Osteocyte (in vitro differentiated cells): ENCODE measurements around the gene INPP5J. TPM values are rescaled to one million over a fixed set of nuclear protein-coding genes. Genes with fewer than 3 reads are reported as not detected.

Source experiments
- DNase-seq: peaks from one replicate; pipeline ENCODE4 v3.0.0; 2021; ENCODE audit warnings: mixed read lengths; ENCODE audit not compliant: unreplicated experiment; ENCODE audit errors: extremely low spot score
- H3K27ac Mint-ChIP-seq: one replicate; pipeline ENCODE4 v1.8.0; 2021; ENCODE audit warnings: mild to moderate bottlenecking, mixed read lengths; ENCODE audit not compliant: unreplicated experiment
- H3K27me3 Mint-ChIP-seq: one replicate; pipeline ENCODE4 v1.8.0; 2021; ENCODE audit warnings: mixed read lengths; ENCODE audit not compliant: unreplicated experiment
- H3K36me3 Mint-ChIP-seq: one replicate; pipeline ENCODE4 v1.8.0; 2021; ENCODE audit warnings: mixed read lengths; ENCODE audit not compliant: unreplicated experiment
- H3K4me1 Mint-ChIP-seq: one replicate; pipeline ENCODE4 v1.8.0; 2021; ENCODE audit warnings: mixed read lengths; ENCODE audit not compliant: unreplicated experiment
- H3K4me3 Mint-ChIP-seq: one replicate; pipeline ENCODE4 v1.8.0; 2021; ENCODE audit warnings: mild to moderate bottlenecking, moderate library complexity, mixed read lengths; ENCODE audit not compliant: unreplicated experiment
- H3K9me3 Mint-ChIP-seq: one replicate; pipeline ENCODE4 v1.8.0; 2021; ENCODE audit warnings: mixed read lengths; ENCODE audit not compliant: unreplicated experiment
- total RNA-seq: library from RNA; stranded (reverse); gene quantifications from 2 replicates; pipeline ENCODE4 v1.2.1, GENCODE V29; 2021
- TF ChIP-seq, protein P1 (sequence below): fragments of 200-600 bp; sonication (generic); IDR thresholded peaks from 2 replicates; pipeline ENCODE4 v1.5.0; 2021; ENCODE audit warnings: antibody characterized with exemption, mild to moderate bottlenecking, moderate library complexity

INPP5J gene
- total RNA-seq, 1 donor from 2014 or later, result 3.5 TPM

DNA sequence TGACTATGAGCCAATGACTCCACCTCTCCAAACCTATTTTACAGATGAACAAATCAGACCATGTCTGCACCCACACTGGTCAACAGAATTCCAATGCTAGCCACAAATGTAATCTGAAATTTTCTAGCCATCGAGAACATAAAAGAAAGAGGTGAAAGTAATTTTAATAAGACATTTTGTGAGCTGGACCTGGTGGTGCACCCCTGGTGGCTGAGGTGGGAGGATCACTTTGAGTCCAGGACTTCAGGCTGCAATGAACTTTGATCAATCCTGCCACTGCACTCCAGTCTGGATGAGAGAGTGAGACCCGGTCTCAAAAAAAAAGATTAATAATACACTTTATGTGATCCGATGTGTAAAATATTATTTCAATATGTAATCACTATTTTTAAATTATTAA is 27.8 kb downstream of the INPP5J start:
- no peaks in the 10 kb centered on the region for H3K36me3 Mint-ChIP-seq
- DNase-seq, result no peak
- no peaks in the 10 kb centered on the region for H3K9me3 Mint-ChIP-seq
- no peaks in the 10 kb centered on the region for H3K27me3 Mint-ChIP-seq
- TF ChIP-seq, protein P1, sequence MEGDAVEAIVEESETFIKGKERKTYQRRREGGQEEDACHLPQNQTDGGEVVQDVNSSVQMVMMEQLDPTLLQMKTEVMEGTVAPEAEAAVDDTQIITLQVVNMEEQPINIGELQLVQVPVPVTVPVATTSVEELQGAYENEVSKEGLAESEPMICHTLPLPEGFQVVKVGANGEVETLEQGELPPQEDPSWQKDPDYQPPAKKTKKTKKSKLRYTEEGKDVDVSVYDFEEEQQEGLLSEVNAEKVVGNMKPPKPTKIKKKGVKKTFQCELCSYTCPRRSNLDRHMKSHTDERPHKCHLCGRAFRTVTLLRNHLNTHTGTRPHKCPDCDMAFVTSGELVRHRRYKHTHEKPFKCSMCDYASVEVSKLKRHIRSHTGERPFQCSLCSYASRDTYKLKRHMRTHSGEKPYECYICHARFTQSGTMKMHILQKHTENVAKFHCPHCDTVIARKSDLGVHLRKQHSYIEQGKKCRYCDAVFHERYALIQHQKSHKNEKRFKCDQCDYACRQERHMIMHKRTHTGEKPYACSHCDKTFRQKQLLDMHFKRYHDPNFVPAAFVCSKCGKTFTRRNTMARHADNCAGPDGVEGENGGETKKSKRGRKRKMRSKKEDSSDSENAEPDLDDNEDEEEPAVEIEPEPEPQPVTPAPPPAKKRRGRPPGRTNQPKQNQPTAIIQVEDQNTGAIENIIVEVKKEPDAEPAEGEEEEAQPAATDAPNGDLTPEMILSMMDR, result peak; percentile 38
- H3K27ac Mint-ChIP-seq, result no peak overlapping the region
- peaks cover 13% of the 10 kb centered on the region for H3K4me1 Mint-ChIP-seq
- H3K4me3 Mint-ChIP-seq, result no peak overlapping the region

DNA sequence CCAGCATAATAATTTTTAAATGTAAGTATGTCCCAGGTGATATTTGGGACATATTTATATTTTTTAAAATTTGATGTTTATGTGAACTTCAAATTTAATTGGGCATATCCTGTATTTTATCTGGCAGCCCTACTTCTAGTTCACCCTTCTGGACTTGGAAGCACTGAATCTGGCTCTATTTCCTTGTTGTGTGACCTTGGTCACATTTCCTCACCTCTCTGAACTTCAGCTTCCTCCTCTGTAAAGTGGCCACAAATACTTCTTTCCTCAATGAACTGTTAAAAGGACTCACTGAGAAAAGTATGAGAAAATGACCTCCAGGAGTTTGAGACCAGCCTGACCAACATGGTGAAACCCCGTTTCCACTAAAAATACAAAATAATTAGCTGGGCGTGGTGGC is 29.1 kb downstream of the INPP5J start:
- no peaks in the 10 kb centered on the region for H3K36me3 Mint-ChIP-seq
- H3K4me3 Mint-ChIP-seq, result no peak overlapping the region
- TF ChIP-seq, protein P1, result no peak
- DNase-seq, result no peak
- H3K27ac Mint-ChIP-seq, result no peak overlapping the region
- no peaks in the 10 kb centered on the region for H3K27me3 Mint-ChIP-seq
- peaks cover 14% of the 10 kb centered on the region for H3K4me1 Mint-ChIP-seq
- no peaks in the 10 kb centered on the region for H3K9me3 Mint-ChIP-seq

DNA sequence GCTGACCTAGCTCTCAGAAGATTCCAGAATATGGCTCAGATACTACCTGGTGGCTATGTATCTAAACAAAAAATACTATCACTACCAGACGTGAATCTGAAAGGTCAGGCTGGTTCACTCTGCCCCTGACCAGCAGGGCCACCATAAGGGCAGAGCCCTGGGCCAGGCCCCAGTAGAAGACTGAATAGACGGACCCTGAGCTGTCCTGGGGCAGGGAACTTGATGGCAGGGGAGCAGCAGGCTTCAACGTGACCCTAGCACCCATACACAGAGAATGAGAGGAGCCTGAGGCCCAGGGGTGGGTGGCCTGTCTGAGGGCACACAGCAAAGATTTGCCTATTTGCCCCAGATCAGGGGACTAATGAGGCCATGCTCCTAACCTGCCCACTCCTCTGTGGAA is 30.6 kb downstream of the INPP5J start:
- H3K27ac Mint-ChIP-seq, result no peak overlapping the region
- H3K4me3 Mint-ChIP-seq, result no peak overlapping the region
- no peaks in the 10 kb centered on the region for H3K27me3 Mint-ChIP-seq
- H3K4me1 Mint-ChIP-seq, result peaks cover 14% of the 10 kb centered on the region
- no peaks in the 10 kb centered on the region for H3K36me3 Mint-ChIP-seq
- TF ChIP-seq, protein P1, result no peak
- H3K9me3 Mint-ChIP-seq, result no peaks in the 10 kb centered on the region
- DNase-seq, result no peak

DNA sequence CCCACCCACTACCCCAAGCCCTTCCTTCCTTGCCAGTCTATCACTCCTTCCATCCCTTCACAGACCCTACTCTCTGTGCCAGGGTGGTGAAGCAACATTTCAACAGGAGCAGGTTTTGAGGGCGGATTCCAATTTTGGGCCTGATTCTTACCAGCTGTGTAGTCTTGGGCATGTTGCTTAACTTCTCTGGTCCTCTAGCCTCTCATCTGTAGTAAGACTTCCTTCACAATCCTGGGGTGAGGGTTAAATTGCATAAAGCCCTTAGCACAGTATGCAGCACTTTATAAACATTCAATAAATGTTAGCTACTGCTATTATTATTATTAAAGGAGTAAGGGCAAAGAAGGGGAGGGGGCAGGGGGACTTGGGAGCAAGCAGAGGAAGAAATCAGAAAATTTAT is 32.2 kb downstream of the INPP5J start:
- H3K4me3 Mint-ChIP-seq, result no peak overlapping the region
- no peak for DNase-seq
- H3K4me1 Mint-ChIP-seq, result peaks cover 6% of the 10 kb centered on the region
- no peak overlapping the region for H3K27ac Mint-ChIP-seq
- no peaks in the 10 kb centered on the region for H3K27me3 Mint-ChIP-seq
- TF ChIP-seq, protein P1, result no peak
- no peaks in the 10 kb centered on the region for H3K9me3 Mint-ChIP-seq
- H3K36me3 Mint-ChIP-seq, result no peaks in the 10 kb centered on the region

DNA sequence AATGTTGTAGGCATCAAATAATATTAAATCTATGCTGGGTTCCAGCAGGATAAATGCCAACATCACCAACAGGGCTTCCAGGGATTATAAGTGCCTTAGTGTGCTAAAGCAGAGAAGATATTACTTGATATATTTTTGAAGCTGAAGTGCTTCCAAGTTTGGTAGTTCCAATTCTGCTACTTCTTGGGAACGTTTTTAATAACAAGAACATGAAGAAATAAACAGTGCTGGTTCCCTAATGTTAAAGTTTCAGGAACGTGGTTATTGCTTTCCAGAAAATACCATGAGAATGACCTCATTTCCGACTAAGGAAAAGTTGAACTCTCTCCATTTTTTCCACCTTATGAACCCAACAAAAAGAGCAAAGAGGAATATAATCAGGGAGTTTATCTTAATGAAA is 32.7 kb downstream of the INPP5J start:
- H3K4me3 Mint-ChIP-seq, result no peak overlapping the region
- no peaks in the 10 kb centered on the region for H3K36me3 Mint-ChIP-seq
- H3K27ac Mint-ChIP-seq, result no peak overlapping the region
- DNase-seq, result no peak
- H3K9me3 Mint-ChIP-seq, result no peaks in the 10 kb centered on the region
- TF ChIP-seq, protein P1, result no peak
- no peaks in the 10 kb centered on the region for H3K27me3 Mint-ChIP-seq
- peaks cover 7% of the 10 kb centered on the region for H3K4me1 Mint-ChIP-seq
